A549 treated with AZD9567 at 1 μM for 4 hours (cell line): ENCODE results near the gene RPL34. TPM values are rescaled to one million over a fixed set of nuclear protein-coding genes. Genes with fewer than 3 reads are reported as not detected.

Experiments
- total RNA-seq: library from RNA; stranded (reverse); fragments of 200-300 nt; extraction: Qiagen RNA extraction; gene quantifications from 5 replicates; pipeline ENCODE4 v1.2.3, GENCODE V29; 2022; ENCODE audit not compliant: insufficient read depth

Gene RPL34
- total RNA-seq = 898 to 1,137 TPM (median 928 TPM) in 5 replicates

DNA sequence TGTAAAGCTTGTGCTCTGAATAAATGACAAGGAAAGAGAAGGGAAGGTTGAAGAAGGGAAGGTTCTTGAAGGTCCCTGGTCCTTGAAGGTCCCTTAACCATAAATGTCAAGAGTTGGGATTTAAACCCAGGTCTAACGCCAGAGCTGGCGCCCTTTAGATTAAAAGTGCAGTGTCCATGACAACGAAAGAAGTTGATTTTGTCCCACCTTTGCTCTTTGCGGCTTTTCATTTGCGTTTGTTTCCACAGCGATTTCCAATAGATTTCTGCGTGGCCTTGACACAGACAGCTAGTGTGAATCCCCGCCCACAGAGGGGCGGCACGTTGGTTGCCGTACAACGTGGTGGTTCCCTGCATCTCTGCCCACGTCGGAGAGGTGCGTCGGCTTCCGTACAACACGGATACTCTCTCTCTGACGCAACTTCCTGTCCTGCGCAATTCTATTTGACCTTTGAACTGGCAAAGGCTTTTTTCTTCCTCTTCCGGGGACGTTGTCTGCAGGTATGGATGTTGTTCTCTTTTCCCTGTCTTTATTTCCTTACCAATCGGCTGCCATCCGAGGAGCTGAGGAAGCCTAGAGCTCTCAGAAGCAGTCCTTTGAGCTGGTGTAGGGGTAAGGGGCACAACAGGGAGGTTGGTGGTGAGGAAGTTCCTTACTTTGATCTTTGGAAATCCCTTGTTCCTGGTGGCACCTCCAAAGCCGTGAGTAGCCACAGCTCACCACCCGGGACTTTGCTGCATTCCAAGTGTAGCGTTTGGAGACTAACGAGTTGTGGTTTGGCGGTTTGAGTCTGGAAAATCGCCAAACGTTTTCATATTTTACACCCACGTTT, at the start of gene RPL34:
Gene RPL34, plus strand, starts transcription at position 476 of the 832 bp plus-strand sequence. CDS start 1,384 bp downstream, outside the sequence.

DNA sequence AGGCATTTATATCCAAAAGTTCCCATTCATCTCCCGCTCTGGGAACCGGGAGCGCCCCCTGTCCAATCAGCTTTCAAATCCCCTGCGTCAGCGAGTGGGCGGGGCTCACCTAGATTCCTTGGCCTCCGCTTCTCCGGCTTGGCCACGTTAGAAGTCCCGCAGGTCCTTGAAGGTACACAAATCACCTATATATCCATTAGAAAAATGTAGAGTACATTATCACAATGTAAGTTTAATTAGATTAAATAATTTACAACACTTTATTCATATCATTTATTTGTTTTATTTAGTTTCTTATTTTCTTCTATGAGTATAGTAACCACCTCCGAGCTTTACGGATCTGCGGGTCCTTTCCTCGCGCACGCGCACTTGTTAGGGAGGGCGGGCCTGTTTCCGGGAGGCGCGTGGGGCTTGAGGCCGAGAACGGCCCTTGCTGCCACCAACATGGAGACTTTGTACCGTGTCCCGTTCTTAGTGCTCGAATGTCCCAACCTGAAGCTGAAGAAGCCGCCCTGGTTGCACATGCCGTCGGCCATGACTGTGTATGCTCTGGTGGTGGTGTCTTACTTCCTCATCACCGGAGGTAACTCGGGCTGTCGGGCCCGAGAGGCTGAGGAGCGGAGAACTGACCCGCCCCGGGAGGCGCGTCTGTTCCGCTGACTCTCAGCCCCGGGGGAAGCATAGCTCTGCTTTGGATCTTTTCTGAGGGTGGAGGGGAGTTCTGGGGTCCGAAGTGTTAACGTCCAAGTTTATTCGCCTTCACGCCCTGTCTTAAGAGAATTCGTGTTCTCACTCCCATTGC, 30.0 kb downstream of the RPL34 start, which contains the start of gene OSTC:
Gene OSTC, plus strand, starts transcription at position 388 of the 802 bp plus-strand sequence. Its CDS starts 57 bp downstream, at position 445.

Other genes with a start within 250 kb of the RPL34 start
- 97.2 to 102 TPM (median 100 TPM) in 5 replicates for gene OSTC, start 30.0 kb downstream of the RPL34 start, total RNA-seq
- 0.05 TPM in 1 of 5 replicates, not detected in the others for gene ETNPPL, start 142.5 kb downstream of the RPL34 start, total RNA-seq